Keratinocyte (primary cell): ENCODE results near the gene HTRA3. TPM values are rescaled to one million over a fixed set of nuclear protein-coding genes. Genes with fewer than 3 reads are reported as not detected.

Source experiments
- DNase-seq: peaks from one replicate; pipeline ENCODE4 v3.0.0-alpha.2; 2011; ENCODE audit warnings: low read depth, missing footprints, low spot score
- FAIRE-seq: peaks from 2 replicates; lab custom pipeline; 2011; peaks lifted over from hg19 to GRCh38; lab: Jason Lieb, UNC
- H2AFZ ChIP-seq: 2 replicates; pipeline ENCODE4 v1.6.0; 2012; ENCODE audit warnings: low read length, control low read depth, inconsistent platforms; ENCODE audit not compliant: control insufficient read depth
- H3K27ac ChIP-seq: 2 replicates; pipeline ENCODE4 v1.5.1; 2011; ENCODE audit warnings: low read length; ENCODE audit not compliant: control insufficient read depth, insufficient read depth
- H3K27me3 ChIP-seq: 3 replicates; pipeline ENCODE4 v1.6.0; 2011; ENCODE audit warnings: low read length; ENCODE audit not compliant: control insufficient read depth, insufficient read depth; ENCODE audit errors: extremely low read depth
- H3K36me3 ChIP-seq, 2 experiments: 2 replicates in 1 of 2; 3 replicates in 1 of 2; pipeline ENCODE4 v1.5.1; 2011; ENCODE audit warnings: low read length in 2 of 2, mild to moderate bottlenecking in 1 of 2; ENCODE audit not compliant: control insufficient read depth in 2 of 2, insufficient read depth in 2 of 2; ENCODE audit errors: extremely low read depth in 1 of 2
- H3K4me1 ChIP-seq: 3 replicates; pipeline ENCODE4 v1.5.1; 2011; ENCODE audit warnings: low read length; ENCODE audit not compliant: control insufficient read depth, insufficient read depth; ENCODE audit errors: extremely low read depth
- H3K4me2 ChIP-seq: 3 replicates; pipeline ENCODE4 v1.6.0; 2011; ENCODE audit warnings: low read depth, low read length; ENCODE audit not compliant: control insufficient read depth, insufficient read depth; ENCODE audit errors: extremely low read depth
- H3K4me3 ChIP-seq, 3 experiments: fragments of 200-600 bp in 1 of 3; sonication (generic) in 1 of 3; 2 replicates in 2 of 3; 3 replicates in 1 of 3; pipeline ENCODE4 v1.5.1; 2011 to 2016; ENCODE audit warnings: low read length in 3 of 3, mild to moderate bottlenecking in 3 of 3, control low read depth in 2 of 3, inconsistent platforms in 1 of 3, low read depth in 1 of 3, mixed read lengths in 1 of 3, mixed run types in 1 of 3, moderate library complexity in 1 of 3; ENCODE audit not compliant: control insufficient read depth in 2 of 3, insufficient read depth in 2 of 3; ENCODE audit errors: extremely low read depth in 1 of 3
- H3K79me2 ChIP-seq: 2 replicates; pipeline ENCODE4 v1.6.0; 2012; ENCODE audit warnings: low read length; ENCODE audit not compliant: control insufficient read depth, insufficient read depth
- H3K9ac ChIP-seq: 3 replicates; pipeline ENCODE4 v1.6.0; 2011; ENCODE audit warnings: low read length; ENCODE audit not compliant: control insufficient read depth, insufficient read depth; ENCODE audit errors: extremely low read depth
- H3K9me1 ChIP-seq: 3 replicates; pipeline ENCODE4 v1.6.0; 2011; ENCODE audit warnings: low read length; ENCODE audit not compliant: control insufficient read depth, insufficient read depth; ENCODE audit errors: extremely low read depth
- H3K9me3 ChIP-seq: 2 replicates; pipeline ENCODE4 v1.5.1; 2012; ENCODE audit warnings: low read depth, low read length; ENCODE audit not compliant: control insufficient read depth
- H4K20me1 ChIP-seq: 3 replicates; pipeline ENCODE4 v1.6.0; 2011; ENCODE audit warnings: low read length; ENCODE audit not compliant: control insufficient read depth, insufficient read depth; ENCODE audit errors: extremely low read depth
- CTCF ChIP-seq, 3 experiments: IDR thresholded peaks in 1 of 3; conservative IDR thresholded peaks in 1 of 3; optimal IDR thresholded peaks in 1 of 3; 2 replicates in 2 of 3; 3 replicates in 1 of 3; pipeline versions ENCODE3 to v1.5.1; 2011; ENCODE audit warnings: low read length in 3 of 3, mild to moderate bottlenecking in 3 of 3, moderate library complexity in 2 of 3, control low read depth in 1 of 3, inconsistent platforms in 1 of 3; ENCODE audit not compliant: insufficient read depth in 2 of 3; ENCODE audit errors: extremely low read depth in 1 of 3
- EZH2 ChIP-seq: IDR thresholded peaks from one replicate; pipeline ENCODE4 v1.6.1; 2012; ENCODE audit warnings: inconsistent platforms, mild to moderate bottlenecking, low read length, moderate library complexity
- dilution Hi-C: fragments of 300-500 bp; cut with MboI; formaldehyde crosslinking; loops from one replicate; pipeline ENCODE4 v1.7.0; 2020; ENCODE audit warnings: low sequenced_read_pairs; ENCODE audit not compliant: extremely low pct_ligation_motif_present
- polyA plus RNA-seq, 5 experiments: library from polyadenylated mRNA; depleted of rRNA in 3 of 5; stranded (reverse) in 3 of 5; stranded (forward) in 1 of 5; unstranded in 1 of 5; fragments of >200 nt; gene quantifications; 1 replicate in 1 of 5; 2 replicates in 3 of 5; 3 replicates in 1 of 5; pipeline versions ENCODE4 v1.2.1 to v1.2.3, GENCODE V29; 2011 to 2012; ENCODE audit warnings: missing spikeins in 2 of 5, low read depth in 1 of 5, low replicate concordance in 1 of 5

HTRA3 gene
- polyA plus RNA-seq, 1 donor (not counting 4 experiments of a cell fraction or from before 2014, with no cell fraction given) = not detected

- FAIRE-seq = no peak
- peaks cover 18% of the 10 kb centered on the region for H3K4me1 ChIP-seq
- H2AFZ ChIP-seq = no peak overlapping the region
- no peak overlapping the region for H3K9ac ChIP-seq
- H3K79me2 ChIP-seq = no peaks in the 10 kb centered on the region
- H3K9me3 ChIP-seq = peaks cover 3% of the 10 kb centered on the region
- H3K27ac ChIP-seq = no peak overlapping the region
- no peaks in the 10 kb centered on the region for H3K9me1 ChIP-seq
- H3K27me3 ChIP-seq = no peaks in the 10 kb centered on the region
- H3K4me2 ChIP-seq = no peak overlapping the region
- no peak for DNase-seq
- no peak overlapping the region for H3K4me3 ChIP-seq
- TF ChIP-seq CTCF (optimal IDR thresholded peaks at IDR 0.05 in 1 of 3, IDR thresholded peaks at IDR 0.05 in 1 of 3, conservative IDR thresholded peaks at IDR 0.05 in 1 of 3; ENCODE audit: extremely low read depth in 1 of 3, insufficient read depth in 2 of 3, low read length in 3 of 3) (no peak), EZH2 (no peak)
- no peaks in the 10 kb centered on the region for H4K20me1 ChIP-seq
- H3K36me3 ChIP-seq = no peaks in the 10 kb centered on the region
- dilution Hi-C loops = no loop called here
Observed at GRCh38 chr4:8326206-8326605, 56.7 kb downstream of the HTRA3 start.

- Histone ChIP-seq H3K36me3 (no peaks in the 10 kb centered on the region), H3K9ac (no peak overlapping the region), H3K4me1 (peaks cover 26% of the 10 kb centered on the region), H3K9me1 (no peaks in the 10 kb centered on the region), H3K79me2 (no peaks in the 10 kb centered on the region), H3K4me2 (no peak overlapping the region), H2AFZ (no peak overlapping the region), H3K4me3 (no peak overlapping the region), H3K27ac (no peak overlapping the region), H3K27me3 (no peaks in the 10 kb centered on the region), H4K20me1 (no peaks in the 10 kb centered on the region), H3K9me3 (peaks cover 2% of the 10 kb centered on the region)
- TF ChIP-seq EZH2 = no peak
- no peak for TF ChIP-seq CTCF (optimal IDR thresholded peaks at IDR 0.05 in 1 of 3, IDR thresholded peaks at IDR 0.05 in 1 of 3, conservative IDR thresholded peaks at IDR 0.05 in 1 of 3; ENCODE audit: extremely low read depth in 1 of 3, insufficient read depth in 2 of 3, low read length in 3 of 3)
- no peak for FAIRE-seq
- no peak for DNase-seq
- dilution Hi-C loops = no loop called here
Observed at GRCh38 chr4:8328456-8328855, 58.9 kb downstream of the HTRA3 start.
